HL-60 (cell line): Measurements from ENCODE around the gene CCDC82.

Source experiments
- GABPA ChIP-seq: IDR thresholded peaks from 2 replicates; pipeline ENCODE4 v1.6.1; 2012; ENCODE audit warnings: low read depth
- POLR2AphosphoS5 ChIP-seq: IDR thresholded peaks from 2 replicates; pipeline ENCODE4 v1.6.1; 2012; ENCODE audit warnings: low read depth
- REST ChIP-seq: IDR thresholded peaks from 2 replicates; pipeline ENCODE4 v1.6.1; 2012; ENCODE audit warnings: low read depth; ENCODE audit not compliant: insufficient replicate concordance
- TF ChIP-seq, protein P1 (sequence below): IDR thresholded peaks from one replicate; pipeline ENCODE4 v1.5.1; 2011; ENCODE audit warnings: low read length, control low read depth, inconsistent platforms; ENCODE audit not compliant: insufficient read depth

GRCh38 chr11:96318399-96318798, 71.3 kb downstream of the CCDC82 start:
- TF ChIP-seq, protein P1, sequence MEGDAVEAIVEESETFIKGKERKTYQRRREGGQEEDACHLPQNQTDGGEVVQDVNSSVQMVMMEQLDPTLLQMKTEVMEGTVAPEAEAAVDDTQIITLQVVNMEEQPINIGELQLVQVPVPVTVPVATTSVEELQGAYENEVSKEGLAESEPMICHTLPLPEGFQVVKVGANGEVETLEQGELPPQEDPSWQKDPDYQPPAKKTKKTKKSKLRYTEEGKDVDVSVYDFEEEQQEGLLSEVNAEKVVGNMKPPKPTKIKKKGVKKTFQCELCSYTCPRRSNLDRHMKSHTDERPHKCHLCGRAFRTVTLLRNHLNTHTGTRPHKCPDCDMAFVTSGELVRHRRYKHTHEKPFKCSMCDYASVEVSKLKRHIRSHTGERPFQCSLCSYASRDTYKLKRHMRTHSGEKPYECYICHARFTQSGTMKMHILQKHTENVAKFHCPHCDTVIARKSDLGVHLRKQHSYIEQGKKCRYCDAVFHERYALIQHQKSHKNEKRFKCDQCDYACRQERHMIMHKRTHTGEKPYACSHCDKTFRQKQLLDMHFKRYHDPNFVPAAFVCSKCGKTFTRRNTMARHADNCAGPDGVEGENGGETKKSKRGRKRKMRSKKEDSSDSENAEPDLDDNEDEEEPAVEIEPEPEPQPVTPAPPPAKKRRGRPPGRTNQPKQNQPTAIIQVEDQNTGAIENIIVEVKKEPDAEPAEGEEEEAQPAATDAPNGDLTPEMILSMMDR = no peak
- TF ChIP-seq POLR2AphosphoS5 = no peak
- no peak for TF ChIP-seq REST
- TF ChIP-seq GABPA = no peak
